ENCODE results near the gene EMC6. TPM values are rescaled to one million over a fixed set of nuclear protein-coding genes. Genes with fewer than 3 reads are reported as not detected.

Gene EMC6
- total RNA-seq, 1 donor from 2014 or later = 44.4 TPM

GRCh38 chr17:3659541-3660111 is 9.0 kb upstream of the EMC6 start:
- H3K27ac Mint-ChIP-seq (ENCODE audit: unreplicated experiment) = no peak overlapping the region
- H3K9me3 Mint-ChIP-seq (ENCODE audit: unreplicated experiment) = peaks cover 14% of the 10 kb centered on the region

GRCh38 chr17:3660311-3660891 is 8.2 kb upstream of the EMC6 start:
- DNase-seq = no peak
- Mint-ChIP-seq H3K27ac (ENCODE audit: unreplicated experiment) (no peak overlapping the region), H3K9me3 (ENCODE audit: unreplicated experiment) (peaks cover 18% of the 10 kb centered on the region), H3K4me1 (ENCODE audit: low read depth, unreplicated experiment) (peaks cover 14% of the 10 kb centered on the region), H3K4me3 (ENCODE audit: unreplicated experiment) (no peak overlapping the region), H3K36me3 (ENCODE audit: unreplicated experiment) (no peaks in the 10 kb centered on the region), H3K27me3 (ENCODE audit: unreplicated experiment) (peaks cover 22% of the 10 kb centered on the region)
- TF ChIP-seq CTCF (IDR thresholded peaks at IDR 0.05; ENCODE audit: partially characterized antibody, unreplicated experiment) = no peak

More at GRCh38 chr17:3659541-3660111, 9.0 kb upstream of the EMC6 start:
- TF ChIP-seq CTCF (IDR thresholded peaks at IDR 0.05; ENCODE audit: partially characterized antibody, unreplicated experiment) = no peak
- Mint-ChIP-seq H3K4me3 (ENCODE audit: unreplicated experiment) (no peak overlapping the region), H3K27me3 (ENCODE audit: unreplicated experiment) (peaks cover 22% of the 10 kb centered on the region), H3K36me3 (ENCODE audit: unreplicated experiment) (no peaks in the 10 kb centered on the region), H3K4me1 (ENCODE audit: low read depth, unreplicated experiment) (peaks cover 12% of the 10 kb centered on the region)
- DNase-seq = no peak

GRCh38 chr17:3663102-3664011 is 5.3 kb upstream of the EMC6 start:
- Mint-ChIP-seq H3K9me3 (ENCODE audit: unreplicated experiment) (peaks cover 24% of the 10 kb centered on the region), H3K4me3 (ENCODE audit: unreplicated experiment) (no peak overlapping the region), H3K27me3 (ENCODE audit: unreplicated experiment) (peaks cover 21% of the 10 kb centered on the region), H3K27ac (ENCODE audit: unreplicated experiment) (peak overlapping the region; percentile 64), H3K4me1 (ENCODE audit: low read depth, unreplicated experiment) (peaks cover 24% of the 10 kb centered on the region), H3K36me3 (ENCODE audit: unreplicated experiment) (no peaks in the 10 kb centered on the region)
- TF ChIP-seq CTCF (IDR thresholded peaks at IDR 0.05; ENCODE audit: partially characterized antibody, unreplicated experiment) = no peak
- DNase-seq = peak; percentile 79

- H3K27ac Mint-ChIP-seq (ENCODE audit: unreplicated experiment) = peak overlapping the region; percentile 75
- DNase-seq = no peak
Observed at GRCh38 chr17:3665834-3666233, 2.8 kb upstream of the EMC6 start.

More at GRCh38 chr17:3665834-3666233, 2.8 kb upstream of the EMC6 start:
- H3K4me1 Mint-ChIP-seq (ENCODE audit: low read depth, unreplicated experiment) = peaks cover 29% of the 10 kb centered on the region
- no peaks in the 10 kb centered on the region for H3K36me3 Mint-ChIP-seq (ENCODE audit: unreplicated experiment)
- TF ChIP-seq CTCF (IDR thresholded peaks at IDR 0.05; ENCODE audit: partially characterized antibody, unreplicated experiment) = no peak
- H3K27me3 Mint-ChIP-seq (ENCODE audit: unreplicated experiment) = peaks cover 25% of the 10 kb centered on the region
- peak overlapping the region; percentile 76 for H3K4me3 Mint-ChIP-seq (ENCODE audit: unreplicated experiment)
- H3K9me3 Mint-ChIP-seq (ENCODE audit: unreplicated experiment) = peaks cover 28% of the 10 kb centered on the region

All from glutamatergic neuron (in vitro differentiated cells).